Measurements from ENCODE around the gene ATP5PD. TPM values are rescaled to one million over a fixed set of nuclear protein-coding genes. Genes with fewer than 3 reads are reported as not detected.

The ATP5PD gene
- total and polyA plus RNA-seq, 2 of the 13 experiments (the other 11 are each of a cell fraction or from before 2014, with no cell fraction given) = 158 to 428 TPM

- TF ChIP-seq ZNF318 (CRISPR knock-in tag; IDR thresholded peaks at IDR 0.05) (no peak), SRSF1 (optimal IDR thresholded peaks at IDR 0.05; ENCODE audit: low read depth, low read length) (peak; percentile 24), ZNF549 (CRISPR knock-in tag; IDR thresholded peaks at IDR 0.05) (peak; percentile 99), KDM1A (CRISPR knock-in tag; IDR thresholded peaks at IDR 0.05) (peak; percentile 63; the same call in 1 of the 2 replicates), ZNF564 (CRISPR knock-in tag; IDR thresholded peaks at IDR 0.05) (peak; percentile 69; the same call in 1 of the 2 replicates), SIX4 (CRISPR knock-in tag; IDR thresholded peaks at IDR 0.05) (peak; percentile 42; the same call in 1 of the 2 replicates), E2F2 (CRISPR knock-in tag; IDR thresholded peaks at IDR 0.05; ENCODE audit: borderline replicate concordance) (peak; percentile 33; the same call in 1 of the 2 replicates), SALL2 (CRISPR knock-in tag; IDR thresholded peaks at IDR 0.05) (0 out of 2 replicates have a peak, but pooled peaks have one; percentile 25), SCMH1 (CRISPR knock-in tag; IDR thresholded peaks at IDR 0.05; ENCODE audit: borderline replicate concordance) (no peak), AHR (CRISPR knock-in tag; IDR thresholded peaks at IDR 0.05) (no peak), NPAS2 (CRISPR knock-in tag; IDR thresholded peaks at IDR 0.05; ENCODE audit: borderline replicate concordance) (no peak), ERF (CRISPR knock-in tag; IDR thresholded peaks at IDR 0.05) (no peak; the same call in 1 of the 2 replicates), TBX3 (IDR thresholded peaks at IDR 0.05; ENCODE audit: borderline replicate concordance) (no peak), SALL1 (CRISPR knock-in tag; IDR thresholded peaks at IDR 0.05) (peak; percentile 89), ZNF550 (CRISPR knock-in tag; IDR thresholded peaks at IDR 0.05; ENCODE audit: borderline replicate concordance) (no peak), MAF1 (CRISPR knock-in tag; IDR thresholded peaks at IDR 0.05; ENCODE audit: borderline replicate concordance) (no peak), HDAC2 (CRISPR knock-in tag; IDR thresholded peaks at IDR 0.05) (peak; percentile 84)
Measured at GRCh38 chr17:75077072-75077495, 30.3 kb upstream of the ATP5PD start (continued).
